DOHH2 (cell line): ENCODE results near the gene WHRN.

Experiments
- H3F3A ChIP-seq: fragments of 200-600 bp; sonication (generic), shearing (Covaris generic); 2 replicates; pipeline ENCODE4 v1.6.0; 2016; ENCODE audit warnings: antibody characterized with exemption, mild to moderate bottlenecking; ENCODE audit not compliant: control insufficient read depth, insufficient read depth
- H3K27ac ChIP-seq: fragments of 200-600 bp; sonication (generic); 2 replicates; pipeline ENCODE4 v1.5.1; 2014; ENCODE audit warnings: low read depth, mild to moderate bottlenecking, low read length, moderate library complexity
- H3K27me3 ChIP-seq: fragments of 200-600 bp; sonication (generic); 2 replicates; pipeline ENCODE4 v1.6.1; 2014; ENCODE audit warnings: mild to moderate bottlenecking, low read length, mixed read lengths; ENCODE audit not compliant: control insufficient read depth
- H3K36me3 ChIP-seq: fragments of 200-600 bp; sonication (generic); 2 replicates; pipeline ENCODE4 v1.6.1; 2014; ENCODE audit warnings: mild to moderate bottlenecking, low read length, moderate library complexity, mixed read lengths; ENCODE audit not compliant: control insufficient read depth
- H3K4me1 ChIP-seq: fragments of 200-600 bp; sonication (generic); 2 replicates; pipeline ENCODE4 v1.6.1; 2014; ENCODE audit warnings: mild to moderate bottlenecking, low read length, mixed read lengths; ENCODE audit not compliant: control insufficient read depth
- H3K4me2 ChIP-seq: fragments of 200-600 bp; sonication (generic); 2 replicates; pipeline ENCODE4 v1.6.0; 2014; ENCODE audit warnings: mild to moderate bottlenecking, low read length, moderate library complexity
- H3K4me3 ChIP-seq: fragments of 200-600 bp; sonication (generic); 2 replicates; pipeline ENCODE4 v1.5.1; 2014; ENCODE audit warnings: mild to moderate bottlenecking, low read length, mixed read lengths
- H3K79me2 ChIP-seq: fragments of 200-600 bp; sonication (generic); 2 replicates; pipeline ENCODE4 v1.6.1; 2014; ENCODE audit warnings: mild to moderate bottlenecking, low read length, mixed read lengths; ENCODE audit not compliant: control insufficient read depth
- H3K9me2 ChIP-seq: fragments of 200-600 bp; sonication (generic); replicated peaks from 2 replicates; pipeline ENCODE4 v1.6.1; 2014; ENCODE audit warnings: mild to moderate bottlenecking, low read length, mixed read lengths; ENCODE audit not compliant: control insufficient read depth
- H3K9me3 ChIP-seq: fragments of 200-600 bp; sonication (generic); 2 replicates; pipeline ENCODE4 v1.6.1; 2014; ENCODE audit warnings: antibody characterized with exemption, low read length, mixed read lengths; ENCODE audit not compliant: control insufficient read depth, insufficient read depth
- H4K20me1 ChIP-seq: fragments of 200-600 bp; sonication (generic); 2 replicates; pipeline ENCODE4 v1.6.0; 2014; ENCODE audit warnings: low read depth, mild to moderate bottlenecking, antibody characterized with exemption, low read length, moderate library complexity; ENCODE audit not compliant: control insufficient read depth, insufficient read depth
- EZH2phosphoT487 ChIP-seq: fragments of 200-600 bp; sonication (generic); IDR thresholded peaks from 2 replicates; pipeline ENCODE4 v1.6.1; 2017; ENCODE audit warnings: borderline replicate concordance, mild to moderate bottlenecking, antibody characterized with exemption, low read length, moderate library complexity, mixed read lengths
- TF ChIP-seq, protein P1 (sequence below): fragments of 200-600 bp; sonication (generic); IDR thresholded peaks from one replicate; pipeline ENCODE4 v1.5.1; 2014; ENCODE audit warnings: antibody characterized with exemption, mild to moderate bottlenecking, low read depth, low read length; ENCODE audit not compliant: poor library complexity, severe bottlenecking

The WHRN gene

DNA sequence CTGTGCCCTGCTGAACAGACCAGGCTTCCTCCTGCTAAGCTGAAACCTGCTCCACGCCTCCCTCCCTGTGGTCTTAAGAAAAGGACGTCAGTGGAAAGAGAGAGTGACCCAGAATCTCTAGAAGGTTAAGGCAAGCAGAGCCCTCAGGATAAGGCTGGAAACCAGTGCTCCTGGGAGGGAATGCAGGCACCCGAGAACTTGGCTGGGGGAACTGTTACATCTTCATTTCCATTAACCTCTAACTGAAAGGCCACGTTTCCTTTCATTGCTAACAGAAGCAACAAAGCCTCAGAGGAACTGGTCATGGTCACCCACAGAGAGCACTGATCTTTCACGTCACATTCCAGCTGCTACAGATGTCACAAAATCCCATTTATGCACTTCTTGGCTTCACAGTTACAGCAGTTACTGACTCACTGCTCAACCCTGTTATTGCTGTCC is 91.4 kb downstream of the WHRN start:
- H3K4me1 ChIP-seq: no peaks in the 10 kb centered on the region
- no peaks in the 10 kb centered on the region for H3K27me3 ChIP-seq
- H3K4me2 ChIP-seq: no peak overlapping the region
- no peaks in the 10 kb centered on the region for H3K36me3 ChIP-seq
- TF ChIP-seq EZH2phosphoT487: no peak
- TF ChIP-seq, protein P1, sequence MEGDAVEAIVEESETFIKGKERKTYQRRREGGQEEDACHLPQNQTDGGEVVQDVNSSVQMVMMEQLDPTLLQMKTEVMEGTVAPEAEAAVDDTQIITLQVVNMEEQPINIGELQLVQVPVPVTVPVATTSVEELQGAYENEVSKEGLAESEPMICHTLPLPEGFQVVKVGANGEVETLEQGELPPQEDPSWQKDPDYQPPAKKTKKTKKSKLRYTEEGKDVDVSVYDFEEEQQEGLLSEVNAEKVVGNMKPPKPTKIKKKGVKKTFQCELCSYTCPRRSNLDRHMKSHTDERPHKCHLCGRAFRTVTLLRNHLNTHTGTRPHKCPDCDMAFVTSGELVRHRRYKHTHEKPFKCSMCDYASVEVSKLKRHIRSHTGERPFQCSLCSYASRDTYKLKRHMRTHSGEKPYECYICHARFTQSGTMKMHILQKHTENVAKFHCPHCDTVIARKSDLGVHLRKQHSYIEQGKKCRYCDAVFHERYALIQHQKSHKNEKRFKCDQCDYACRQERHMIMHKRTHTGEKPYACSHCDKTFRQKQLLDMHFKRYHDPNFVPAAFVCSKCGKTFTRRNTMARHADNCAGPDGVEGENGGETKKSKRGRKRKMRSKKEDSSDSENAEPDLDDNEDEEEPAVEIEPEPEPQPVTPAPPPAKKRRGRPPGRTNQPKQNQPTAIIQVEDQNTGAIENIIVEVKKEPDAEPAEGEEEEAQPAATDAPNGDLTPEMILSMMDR: no peak
- H3K79me2 ChIP-seq: no peaks in the 10 kb centered on the region
- no peaks in the 10 kb centered on the region for H4K20me1 ChIP-seq
- H3K27ac ChIP-seq: no peak overlapping the region
- H3K4me3 ChIP-seq: no peak overlapping the region
- no peaks in the 10 kb centered on the region for H3K9me3 ChIP-seq
- no peaks in the 10 kb centered on the region for H3K9me2 ChIP-seq
- no peaks in the 10 kb centered on the region for H3F3A ChIP-seq

DNA sequence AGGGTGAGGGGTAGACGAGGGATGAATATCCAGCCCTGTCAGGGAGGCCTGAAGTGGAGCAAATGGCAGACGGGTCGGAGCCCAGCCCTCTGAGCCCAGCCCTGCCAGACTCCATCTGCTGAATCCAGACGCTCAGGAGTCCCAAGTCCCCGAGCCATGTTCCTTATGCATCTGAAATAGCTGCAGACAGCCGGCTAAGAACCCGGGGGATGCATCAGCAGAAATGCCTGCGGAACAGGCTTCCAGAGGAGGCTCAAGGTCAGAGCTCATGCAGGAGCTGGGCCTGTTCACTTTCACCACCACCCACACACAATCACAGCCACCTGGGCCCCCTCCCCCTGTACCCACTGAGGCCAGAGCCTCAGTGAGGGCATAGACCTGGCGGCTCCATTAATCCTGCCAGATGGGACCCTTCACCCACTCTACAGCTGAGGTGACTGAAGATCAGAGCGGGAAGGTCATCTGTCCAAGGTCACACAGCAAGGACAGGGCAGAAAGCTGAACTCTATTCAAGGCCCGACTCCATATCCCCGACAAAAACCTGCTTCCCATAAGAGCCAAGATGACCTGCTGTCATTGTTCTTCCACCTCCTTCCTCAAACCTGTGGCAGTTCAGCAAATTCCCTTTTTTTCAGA is 93.1 kb downstream of the WHRN start:
- Histone ChIP-seq H3K9me3 (no peaks in the 10 kb centered on the region), H3K9me2 (no peaks in the 10 kb centered on the region), H3F3A (no peaks in the 10 kb centered on the region)

DNA sequence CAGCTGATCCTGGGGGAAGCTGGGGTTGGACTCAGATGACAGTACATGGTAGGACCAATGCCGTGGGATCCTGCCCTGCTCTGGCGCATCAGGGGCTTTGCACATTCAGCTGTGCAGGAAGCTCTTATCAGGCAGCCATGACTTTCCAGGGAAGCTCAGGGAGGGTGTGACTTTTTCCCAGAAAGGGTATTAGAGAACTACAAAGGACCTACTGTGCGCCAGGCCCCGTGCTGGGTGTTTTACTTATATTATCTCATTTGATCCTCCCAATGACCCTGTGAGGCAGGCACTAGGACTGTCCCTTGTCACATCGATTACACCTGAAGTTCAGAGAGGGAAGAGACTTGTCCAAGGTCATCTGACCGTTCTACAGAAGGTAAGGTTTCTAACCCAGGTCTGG is 93.8 kb downstream of the WHRN start:
- H3K9me2 ChIP-seq: no peaks in the 10 kb centered on the region
- no peaks in the 10 kb centered on the region for H3K9me3 ChIP-seq
- H3K4me3 ChIP-seq: no peak overlapping the region
- no peaks in the 10 kb centered on the region for H3K27me3 ChIP-seq
- no peak overlapping the region for H3K4me2 ChIP-seq
- no peaks in the 10 kb centered on the region for H4K20me1 ChIP-seq
- no peak overlapping the region for H3K27ac ChIP-seq
- H3F3A ChIP-seq: no peaks in the 10 kb centered on the region
- TF ChIP-seq, protein P1: no peak
- TF ChIP-seq EZH2phosphoT487: no peak
- no peaks in the 10 kb centered on the region for H3K79me2 ChIP-seq
- no peaks in the 10 kb centered on the region for H3K36me3 ChIP-seq
- H3K4me1 ChIP-seq: no peaks in the 10 kb centered on the region

More for the DNA sequence above, 93.1 kb downstream of the WHRN start:
- Histone ChIP-seq H3K79me2 (no peaks in the 10 kb centered on the region), H3K4me3 (no peak overlapping the region), H3K36me3 (no peaks in the 10 kb centered on the region), H3K4me1 (no peaks in the 10 kb centered on the region), H3K27ac (no peak overlapping the region), H4K20me1 (no peaks in the 10 kb centered on the region), H3K27me3 (no peaks in the 10 kb centered on the region), H3K4me2 (no peak overlapping the region)
- TF ChIP-seq, protein P1: no peak
- no peak for TF ChIP-seq EZH2phosphoT487
